Measurements from ENCODE around the gene SFXN5.

GRCh38 chr2:72923833-72924352, 147.6 kb downstream of the SFXN5 start:
- TF ChIP-seq CTCF (IDR thresholded peaks at IDR 0.05): no peak
- no peak for TF ChIP-seq POLR2A (IDR thresholded peaks at IDR 0.05)

All from right lobe of liver (tissue), 4 donors.